GM12873 (cell line): Measurements from ENCODE around the gene KCTD15.

ENCODE experiments used
- TF ChIP-seq, protein P1 (sequence below): IDR thresholded peaks from 2 replicates; pipeline ENCODE4 v1.5.1; 2012; ENCODE audit warnings: low read depth, mild to moderate bottlenecking, moderate library complexity, low read length, control low read depth; ENCODE audit not compliant: insufficient read depth; ENCODE audit errors: missing control alignments

Gene KCTD15

GRCh38 chr19:33865306-33865705 lies 68.6 kb downstream of the KCTD15 start:
- TF ChIP-seq, protein P1, sequence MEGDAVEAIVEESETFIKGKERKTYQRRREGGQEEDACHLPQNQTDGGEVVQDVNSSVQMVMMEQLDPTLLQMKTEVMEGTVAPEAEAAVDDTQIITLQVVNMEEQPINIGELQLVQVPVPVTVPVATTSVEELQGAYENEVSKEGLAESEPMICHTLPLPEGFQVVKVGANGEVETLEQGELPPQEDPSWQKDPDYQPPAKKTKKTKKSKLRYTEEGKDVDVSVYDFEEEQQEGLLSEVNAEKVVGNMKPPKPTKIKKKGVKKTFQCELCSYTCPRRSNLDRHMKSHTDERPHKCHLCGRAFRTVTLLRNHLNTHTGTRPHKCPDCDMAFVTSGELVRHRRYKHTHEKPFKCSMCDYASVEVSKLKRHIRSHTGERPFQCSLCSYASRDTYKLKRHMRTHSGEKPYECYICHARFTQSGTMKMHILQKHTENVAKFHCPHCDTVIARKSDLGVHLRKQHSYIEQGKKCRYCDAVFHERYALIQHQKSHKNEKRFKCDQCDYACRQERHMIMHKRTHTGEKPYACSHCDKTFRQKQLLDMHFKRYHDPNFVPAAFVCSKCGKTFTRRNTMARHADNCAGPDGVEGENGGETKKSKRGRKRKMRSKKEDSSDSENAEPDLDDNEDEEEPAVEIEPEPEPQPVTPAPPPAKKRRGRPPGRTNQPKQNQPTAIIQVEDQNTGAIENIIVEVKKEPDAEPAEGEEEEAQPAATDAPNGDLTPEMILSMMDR: no peak
